Measurements from ENCODE around the gene MYZAP. TPM values are rescaled to one million over a fixed set of nuclear protein-coding genes. Genes with fewer than 3 reads are reported as not detected.

Gene MYZAP
- polyA plus RNA-seq, 1 donor from 2014 or later, result not detected

- no peaks in the 10 kb centered on the region for H3K9me2 ChIP-seq (ENCODE audit: insufficient read depth, low read length)
Measured at GRCh38 chr15:57698243-57698642, 106.5 kb downstream of the MYZAP start.

DNA sequence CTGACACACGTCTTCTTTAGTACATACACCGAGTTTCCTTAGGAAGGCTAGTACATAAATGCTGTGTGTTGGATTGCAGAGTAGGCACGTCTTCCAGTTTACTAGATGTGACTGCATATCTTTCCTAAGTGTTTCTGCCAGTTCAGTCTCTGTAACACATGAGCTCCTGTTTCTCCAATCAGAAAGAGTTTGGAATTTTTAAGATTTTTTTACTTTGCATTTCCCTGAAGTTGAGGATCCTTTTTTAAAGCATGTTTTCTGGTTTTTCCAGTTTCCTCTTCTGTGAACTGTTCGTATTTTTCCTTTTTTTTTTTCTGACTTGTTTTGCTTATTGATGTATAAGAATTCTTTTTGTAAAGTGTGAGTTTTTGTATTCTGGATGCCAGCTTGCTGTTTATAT lies 107.3 kb downstream of the MYZAP start:
- Histone ChIP-seq H3K79me2 (replicated peaks; ENCODE audit: insufficient read depth, low read length) (no peaks in the 10 kb centered on the region), H2AFZ (ENCODE audit: low read depth, low read length) (no peak overlapping the region), H3K4me3 (ENCODE audit: low read length) (no peak overlapping the region), H3K27me3 (ENCODE audit: insufficient read depth, low read depth, low read length) (no peaks in the 10 kb centered on the region), H3K27ac (ENCODE audit: low read length) (no peak overlapping the region), H3K9me2 (ENCODE audit: insufficient read depth, low read length) (no peaks in the 10 kb centered on the region), H3K9me3 (ENCODE audit: low read length) (no peaks in the 10 kb centered on the region), H4K20me1 (ENCODE audit: insufficient read depth) (no peaks in the 10 kb centered on the region), H3K9ac (ENCODE audit: low read length) (no peak overlapping the region), H3F3A (ENCODE audit: insufficient read depth, low read length, poor library complexity, severe bottlenecking) (no peaks in the 10 kb centered on the region), H3K36me3 (ENCODE audit: insufficient read depth, low read length) (no peaks in the 10 kb centered on the region), H3K4me2 (ENCODE audit: low read length) (no peak overlapping the region)
- TF ChIP-seq SMC3 (conservative IDR thresholded peaks at IDR 0.05; ENCODE audit: poor library complexity) (no peak), RAD21 (conservative IDR thresholded peaks at IDR 0.05) (no peak), POLR2AphosphoS5 (IDR thresholded peaks at IDR 0.05) (no peak), TAF1 (IDR thresholded peaks at IDR 0.05; ENCODE audit: low read depth) (no peak), EP300 (conservative IDR thresholded peaks at IDR 0.05; ENCODE audit: poor library complexity, severe bottlenecking) (no peak), EZH2 (IDR thresholded peaks at IDR 0.05; ENCODE audit: borderline replicate concordance, insufficient read depth, low read length, poor library complexity, severe bottlenecking) (no peak), MXI1 (conservative IDR thresholded peaks at IDR 0.05; ENCODE audit: poor library complexity, severe bottlenecking) (no peak), CTCF (IDR thresholded peaks at IDR 0.05; ENCODE audit: poor library complexity, severe bottlenecking) (no peak)
- TF ChIP-seq, protein P1, sequence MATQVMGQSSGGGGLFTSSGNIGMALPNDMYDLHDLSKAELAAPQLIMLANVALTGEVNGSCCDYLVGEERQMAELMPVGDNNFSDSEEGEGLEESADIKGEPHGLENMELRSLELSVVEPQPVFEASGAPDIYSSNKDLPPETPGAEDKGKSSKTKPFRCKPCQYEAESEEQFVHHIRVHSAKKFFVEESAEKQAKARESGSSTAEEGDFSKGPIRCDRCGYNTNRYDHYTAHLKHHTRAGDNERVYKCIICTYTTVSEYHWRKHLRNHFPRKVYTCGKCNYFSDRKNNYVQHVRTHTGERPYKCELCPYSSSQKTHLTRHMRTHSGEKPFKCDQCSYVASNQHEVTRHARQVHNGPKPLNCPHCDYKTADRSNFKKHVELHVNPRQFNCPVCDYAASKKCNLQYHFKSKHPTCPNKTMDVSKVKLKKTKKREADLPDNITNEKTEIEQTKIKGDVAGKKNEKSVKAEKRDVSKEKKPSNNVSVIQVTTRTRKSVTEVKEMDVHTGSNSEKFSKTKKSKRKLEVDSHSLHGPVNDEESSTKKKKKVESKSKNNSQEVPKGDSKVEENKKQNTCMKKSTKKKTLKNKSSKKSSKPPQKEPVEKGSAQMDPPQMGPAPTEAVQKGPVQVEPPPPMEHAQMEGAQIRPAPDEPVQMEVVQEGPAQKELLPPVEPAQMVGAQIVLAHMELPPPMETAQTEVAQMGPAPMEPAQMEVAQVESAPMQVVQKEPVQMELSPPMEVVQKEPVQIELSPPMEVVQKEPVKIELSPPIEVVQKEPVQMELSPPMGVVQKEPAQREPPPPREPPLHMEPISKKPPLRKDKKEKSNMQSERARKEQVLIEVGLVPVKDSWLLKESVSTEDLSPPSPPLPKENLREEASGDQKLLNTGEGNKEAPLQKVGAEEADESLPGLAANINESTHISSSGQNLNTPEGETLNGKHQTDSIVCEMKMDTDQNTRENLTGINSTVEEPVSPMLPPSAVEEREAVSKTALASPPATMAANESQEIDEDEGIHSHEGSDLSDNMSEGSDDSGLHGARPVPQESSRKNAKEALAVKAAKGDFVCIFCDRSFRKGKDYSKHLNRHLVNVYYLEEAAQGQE (IDR thresholded peaks at IDR 0.05; ENCODE audit: borderline replicate concordance), result no peak

More at GRCh38 chr15:57698243-57698642, 106.5 kb downstream of the MYZAP start:
- Histone ChIP-seq H4K20me1 (ENCODE audit: insufficient read depth) (no peaks in the 10 kb centered on the region), H3K27me3 (ENCODE audit: insufficient read depth, low read depth, low read length) (no peaks in the 10 kb centered on the region), H3K4me2 (ENCODE audit: low read length) (no peak overlapping the region), H3K79me2 (replicated peaks; ENCODE audit: insufficient read depth, low read length) (no peaks in the 10 kb centered on the region), H3K27ac (ENCODE audit: low read length) (no peak overlapping the region), H3K9ac (ENCODE audit: low read length) (no peak overlapping the region), H3K4me3 (ENCODE audit: low read length) (no peak overlapping the region), H3F3A (ENCODE audit: insufficient read depth, low read length, poor library complexity, severe bottlenecking) (no peaks in the 10 kb centered on the region), H3K9me3 (ENCODE audit: low read length) (no peaks in the 10 kb centered on the region), H3K36me3 (ENCODE audit: insufficient read depth, low read length) (no peaks in the 10 kb centered on the region), H2AFZ (ENCODE audit: low read depth, low read length) (no peak overlapping the region)
- no peak for TF ChIP-seq TAF1 (IDR thresholded peaks at IDR 0.05; ENCODE audit: low read depth)
- TF ChIP-seq CTCF (IDR thresholded peaks at IDR 0.05; ENCODE audit: poor library complexity, severe bottlenecking), result no peak
- TF ChIP-seq POLR2AphosphoS5 (IDR thresholded peaks at IDR 0.05), result no peak
- TF ChIP-seq MXI1 (conservative IDR thresholded peaks at IDR 0.05; ENCODE audit: poor library complexity, severe bottlenecking), result no peak
- TF ChIP-seq RAD21 (conservative IDR thresholded peaks at IDR 0.05), result no peak
- no peak for TF ChIP-seq EZH2 (IDR thresholded peaks at IDR 0.05; ENCODE audit: borderline replicate concordance, insufficient read depth, low read length, poor library complexity, severe bottlenecking)
- TF ChIP-seq, protein P1 (IDR thresholded peaks at IDR 0.05; ENCODE audit: borderline replicate concordance), result no peak
- TF ChIP-seq EP300 (conservative IDR thresholded peaks at IDR 0.05; ENCODE audit: poor library complexity, severe bottlenecking), result no peak
- TF ChIP-seq SMC3 (conservative IDR thresholded peaks at IDR 0.05; ENCODE audit: poor library complexity), result no peak
